ENCODE results near the gene SMOC2.

SMOC2 gene

GRCh38 chr6:168540713-168541291 lies 99.8 kb downstream of the SMOC2 start:
- TF ChIP-seq CTCF (IDR thresholded peaks at IDR 0.05; ENCODE audit: low read length, missing control alignments): no peak
- H3K4me3 ChIP-seq (replicated peaks; ENCODE audit: low read depth, low read length): no peak overlapping the region
- no peak for DNase-seq (ENCODE audit: low read depth)

- H3K4me3 ChIP-seq (replicated peaks; ENCODE audit: low read depth, low read length): no peak overlapping the region
- TF ChIP-seq CTCF (IDR thresholded peaks at IDR 0.05; ENCODE audit: low read length, missing control alignments): no peak
- peak; percentile 39 for DNase-seq (ENCODE audit: low read depth)
These were observed 100.3 kb downstream of the SMOC2 start for GRCh38 chr6:168541307-168541706.

- no peak overlapping the region for H3K4me3 ChIP-seq (replicated peaks; ENCODE audit: low read depth, low read length)
- no peak for TF ChIP-seq CTCF (IDR thresholded peaks at IDR 0.05; ENCODE audit: low read length, missing control alignments)
- DNase-seq (ENCODE audit: low read depth): peak; percentile 66
These were observed 101.3 kb downstream of the SMOC2 start for GRCh38 chr6:168542301-168542700.

- H3K4me3 ChIP-seq (replicated peaks; ENCODE audit: low read depth, low read length): no peak overlapping the region
- TF ChIP-seq CTCF (IDR thresholded peaks at IDR 0.05; ENCODE audit: low read length, missing control alignments): no peak
- DNase-seq (ENCODE audit: low read depth): no peak
These were observed 104.4 kb downstream of the SMOC2 start for GRCh38 chr6:168545428-168545827.

- no peak overlapping the region for H3K4me3 ChIP-seq (replicated peaks; ENCODE audit: low read depth, low read length)
- no peak for TF ChIP-seq CTCF (IDR thresholded peaks at IDR 0.05; ENCODE audit: low read length, missing control alignments)
- no peak for DNase-seq (ENCODE audit: low read depth)
These were observed 105.2 kb downstream of the SMOC2 start for GRCh38 chr6:168546151-168546550.

GRCh38 chr6:168546730-168547129 lies 105.7 kb downstream of the SMOC2 start:
- no peak for TF ChIP-seq CTCF (IDR thresholded peaks at IDR 0.05; ENCODE audit: low read length, missing control alignments)
- no peak overlapping the region for H3K4me3 ChIP-seq (replicated peaks; ENCODE audit: low read depth, low read length)
- no peak for DNase-seq (ENCODE audit: low read depth)

- no peak for TF ChIP-seq CTCF (IDR thresholded peaks at IDR 0.05; ENCODE audit: low read length, missing control alignments)
- no peak for DNase-seq (ENCODE audit: low read depth)
- H3K4me3 ChIP-seq (replicated peaks; ENCODE audit: low read depth, low read length): no peak overlapping the region
These were observed 109.3 kb downstream of the SMOC2 start for GRCh38 chr6:168550326-168550725.

Measured in fibroblast of pulmonary artery (primary cell).